Muscle layer of colon (tissue), 2 donors: Measurements from ENCODE around the gene SCN10A.

Experiments used
- H3K27ac ChIP-seq: one replicate; pipeline ENCODE4 v1.7.0; 2013; ENCODE audit warnings: low read depth, mild to moderate bottlenecking, low read length, moderate library complexity
- H3K27me3 ChIP-seq, 2 donors: one replicate each; pipeline ENCODE4 v1.7.0; 2013; ENCODE audit warnings: low read length in 2 of 2, mild to moderate bottlenecking in 2 of 2; ENCODE audit not compliant: insufficient read depth in 2 of 2, control insufficient read depth in 1 of 2
- H3K36me3 ChIP-seq: one replicate; pipeline ENCODE4 v1.7.0; 2013; ENCODE audit warnings: mild to moderate bottlenecking, low read length; ENCODE audit not compliant: insufficient read depth
- H3K4me1 ChIP-seq: one replicate; pipeline ENCODE4 v1.7.0; 2013; ENCODE audit warnings: mild to moderate bottlenecking, low read length; ENCODE audit not compliant: insufficient read depth
- H3K4me3 ChIP-seq, 2 donors: one replicate each; pipeline ENCODE4 v1.7.0; 2013; ENCODE audit warnings: low read length in 2 of 2, low read depth in 1 of 2, mild to moderate bottlenecking in 1 of 2, moderate library complexity in 1 of 2
- H3K9ac ChIP-seq: one replicate; pipeline ENCODE4 v1.7.0; 2013; ENCODE audit warnings: low read length
- H3K9me3 ChIP-seq: one replicate; pipeline ENCODE4 v1.7.0; 2013; ENCODE audit warnings: mild to moderate bottlenecking, low read length
- donor health status: abdominal sarcoma.
- donor health status: Adenocarcinoma of cecum.

The SCN10A gene

DNA sequence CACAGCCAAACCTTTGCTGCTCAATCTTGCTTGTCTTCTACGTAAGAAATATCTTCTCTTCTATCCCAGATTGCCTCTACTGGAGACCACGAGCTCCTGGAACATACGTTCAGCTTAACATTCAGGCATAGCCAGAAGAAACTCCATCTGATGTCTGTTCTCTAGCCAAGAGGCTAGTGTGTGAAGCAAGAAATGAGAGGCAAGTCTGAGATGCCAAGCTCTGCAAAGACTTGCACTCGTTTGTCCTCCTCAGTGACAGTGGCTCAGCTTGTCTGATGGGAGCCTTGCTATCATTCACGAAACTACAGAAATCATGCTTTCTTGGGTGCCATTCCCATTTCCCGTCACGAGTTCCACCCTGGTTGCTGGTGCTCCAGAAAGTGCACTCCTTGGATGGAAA, at the start of gene SCN10A:
Gene SCN10A (minus strand): TSS at position 192 of the 400 bp plus-strand sequence. CDS start 22,207 bp downstream, outside the sequence.
- Histone ChIP-seq H3K36me3 (no peaks in the 10 kb centered on the region), H3K9me3 (no peaks in the 10 kb centered on the region), H3K4me1 (no peaks in the 10 kb centered on the region), H3K9ac (no peak within 1 kb of the TSS), H3K27me3 (no peaks in the 10 kb centered on the region), H3K27ac (no peak within 1 kb of the TSS), H3K4me3 (no peak within 1 kb of the TSS)

DNA sequence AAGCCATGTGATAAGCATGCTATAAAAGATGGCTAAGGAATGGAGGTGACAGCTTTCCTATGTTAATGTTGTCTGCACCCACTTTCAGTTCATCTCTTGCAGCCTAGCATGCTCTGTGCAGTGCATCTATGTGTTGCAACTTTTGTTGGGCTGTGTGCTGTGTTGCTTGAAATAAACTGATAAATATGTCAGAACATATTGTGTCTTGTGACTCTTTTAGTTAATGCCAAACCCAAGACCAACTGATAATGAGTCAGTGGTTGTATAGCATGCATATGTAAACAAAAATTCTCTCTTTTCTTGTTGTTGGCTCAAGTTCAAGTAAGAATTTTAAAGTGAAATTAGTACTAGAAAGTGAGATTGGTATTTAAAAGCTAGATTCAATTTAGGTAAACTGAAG, 37.0 kb upstream of the SCN10A start:
- H3K9me3 ChIP-seq, result no peaks in the 10 kb centered on the region
- no peaks in the 10 kb centered on the region for H3K27me3 ChIP-seq
- no peak overlapping the region for H3K4me3 ChIP-seq
- no peak overlapping the region for H3K27ac ChIP-seq
- H3K9ac ChIP-seq, result no peak overlapping the region
- no peaks in the 10 kb centered on the region for H3K36me3 ChIP-seq
- H3K4me1 ChIP-seq, result no peaks in the 10 kb centered on the region

DNA sequence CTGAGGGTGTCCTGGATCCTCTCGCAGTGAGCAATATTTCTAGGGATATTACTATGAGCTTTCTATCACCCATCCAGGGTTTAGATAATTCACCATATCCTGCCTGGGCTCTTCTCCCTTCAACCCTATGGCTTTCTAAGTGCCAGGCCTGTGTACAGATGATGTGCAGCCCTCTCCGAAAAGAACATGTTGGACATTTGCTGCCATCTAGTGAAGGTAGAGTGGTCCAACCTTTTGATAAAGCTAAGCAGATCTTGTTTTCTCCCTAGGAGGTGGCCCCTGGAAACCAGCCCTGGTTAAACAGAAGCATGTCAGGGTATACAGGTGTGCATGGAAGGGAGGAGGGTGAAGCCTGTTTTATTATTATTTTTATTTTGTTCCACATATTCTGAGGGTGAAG, 27.9 kb upstream of the SCN10A start:
- Histone ChIP-seq H3K27ac (no peak overlapping the region), H3K9ac (no peak overlapping the region), H3K4me1 (no peaks in the 10 kb centered on the region), H3K9me3 (no peaks in the 10 kb centered on the region), H3K27me3 (no peaks in the 10 kb centered on the region), H3K36me3 (no peaks in the 10 kb centered on the region), H3K4me3 (no peak overlapping the region)

DNA sequence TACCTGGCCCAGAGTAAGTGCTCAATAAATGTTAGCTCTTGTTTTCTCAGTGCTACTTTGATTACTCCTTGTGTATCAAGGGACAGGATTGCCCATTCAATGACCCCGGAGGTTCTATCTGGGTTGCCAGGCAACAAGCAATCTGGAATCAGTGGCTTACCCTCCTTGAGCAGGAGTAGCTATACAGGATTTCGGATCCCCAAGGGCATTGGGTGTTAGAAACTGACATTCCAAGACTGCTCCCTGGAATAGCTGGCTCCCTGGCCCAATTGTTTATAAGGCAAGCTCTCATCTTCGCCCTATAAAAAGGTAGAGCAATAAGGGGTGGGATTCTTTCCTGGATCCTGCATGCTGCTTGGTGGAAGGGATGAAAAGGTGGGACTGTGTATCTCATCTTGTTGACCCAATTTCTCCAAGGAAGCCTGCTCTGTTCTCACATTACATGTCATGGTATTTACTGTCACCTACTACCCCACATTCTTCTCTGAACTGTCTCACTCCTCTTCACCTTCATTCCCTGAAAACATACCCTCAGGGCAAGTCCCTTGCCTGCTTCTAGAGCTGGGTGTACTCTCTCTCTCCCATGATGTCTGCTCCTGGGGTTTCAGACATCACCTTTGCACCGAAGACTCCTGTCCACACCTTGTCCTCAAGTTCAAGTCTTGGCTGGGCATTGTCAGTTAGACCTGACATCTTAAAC, 26.4 kb upstream of the SCN10A start:
- no peak overlapping the region for H3K9ac ChIP-seq
- H3K36me3 ChIP-seq, result no peaks in the 10 kb centered on the region
- H3K9me3 ChIP-seq, result no peaks in the 10 kb centered on the region
- H3K27ac ChIP-seq, result no peak overlapping the region
- H3K4me1 ChIP-seq, result no peaks in the 10 kb centered on the region
- H3K4me3 ChIP-seq, result no peak overlapping the region
- no peaks in the 10 kb centered on the region for H3K27me3 ChIP-seq

DNA sequence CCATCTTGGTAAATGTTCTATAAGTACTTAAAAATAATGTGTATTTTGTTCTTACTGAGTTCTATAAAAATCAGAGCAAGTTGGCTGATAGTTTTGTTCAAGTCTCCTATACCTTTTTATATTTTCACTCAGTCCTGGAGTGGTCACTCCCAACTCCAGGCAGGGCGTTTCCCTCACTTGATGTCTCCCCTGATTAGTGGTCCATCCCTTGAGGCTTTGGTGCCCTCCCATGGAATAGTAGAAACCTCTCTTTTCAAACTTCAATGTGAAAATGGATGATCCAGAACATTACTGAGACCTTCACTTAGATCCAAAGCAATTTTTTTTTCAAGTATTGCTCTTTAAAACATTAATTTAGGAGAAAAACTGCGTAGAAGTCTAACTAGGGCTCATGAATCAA, 25.0 kb upstream of the SCN10A start:
- H3K27me3 ChIP-seq, result no peaks in the 10 kb centered on the region
- no peak overlapping the region for H3K4me3 ChIP-seq
- no peaks in the 10 kb centered on the region for H3K36me3 ChIP-seq
- H3K9ac ChIP-seq, result no peak overlapping the region
- H3K27ac ChIP-seq, result no peak overlapping the region
- no peaks in the 10 kb centered on the region for H3K4me1 ChIP-seq
- H3K9me3 ChIP-seq, result no peaks in the 10 kb centered on the region

DNA sequence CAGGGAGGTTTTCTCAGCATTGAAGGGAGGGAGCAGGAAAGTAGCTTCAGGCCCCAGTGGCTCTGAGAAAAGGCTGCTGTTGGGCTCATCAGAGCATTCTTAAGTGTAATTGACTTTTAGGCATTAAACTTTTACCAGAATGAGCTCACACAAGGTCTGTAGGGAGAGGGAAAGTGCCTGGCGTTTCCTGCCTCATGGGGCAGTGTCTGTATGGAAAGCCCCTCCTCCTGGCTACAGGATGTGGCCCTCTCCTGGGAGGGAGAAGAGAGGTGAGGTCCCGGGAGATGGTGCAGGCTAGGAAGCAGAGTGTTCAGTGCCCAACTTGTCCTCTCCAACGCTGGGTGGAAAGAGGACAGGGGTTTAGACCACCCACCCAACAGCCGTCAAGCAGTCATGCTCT, 21.3 kb upstream of the SCN10A start:
- H3K9me3 ChIP-seq, result no peaks in the 10 kb centered on the region
- no peaks in the 10 kb centered on the region for H3K36me3 ChIP-seq
- no peaks in the 10 kb centered on the region for H3K27me3 ChIP-seq
- no peak overlapping the region for H3K9ac ChIP-seq
- peaks cover 4% of the 10 kb centered on the region for H3K4me1 ChIP-seq
- H3K27ac ChIP-seq, result no peak overlapping the region
- no peak overlapping the region for H3K4me3 ChIP-seq

DNA sequence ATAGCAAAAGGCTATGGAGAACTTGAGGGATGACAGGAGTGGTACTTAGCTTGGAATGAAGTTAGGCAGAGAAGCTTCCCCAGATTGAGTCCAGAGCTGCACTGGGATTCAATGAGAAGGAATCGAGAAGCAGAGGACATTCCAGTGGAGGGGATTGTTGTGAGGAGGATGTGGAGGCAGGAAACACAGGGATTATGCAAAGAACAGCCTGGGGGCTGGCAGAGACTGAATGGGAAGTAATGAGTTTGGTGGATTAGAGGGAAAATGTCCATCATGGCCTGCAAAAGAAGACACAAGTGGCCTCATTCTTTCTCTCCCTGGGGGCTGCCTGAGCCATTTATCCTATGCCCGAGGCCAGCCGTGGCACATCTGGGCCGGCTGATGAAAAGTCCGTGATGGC, 20.5 kb upstream of the SCN10A start:
- no peaks in the 10 kb centered on the region for H3K9me3 ChIP-seq
- H3K27me3 ChIP-seq, result no peaks in the 10 kb centered on the region
- H3K4me3 ChIP-seq, result no peak overlapping the region
- H3K4me1 ChIP-seq, result peaks cover 4% of the 10 kb centered on the region
- no peak overlapping the region for H3K27ac ChIP-seq
- H3K36me3 ChIP-seq, result no peaks in the 10 kb centered on the region
- H3K9ac ChIP-seq, result no peak overlapping the region

DNA sequence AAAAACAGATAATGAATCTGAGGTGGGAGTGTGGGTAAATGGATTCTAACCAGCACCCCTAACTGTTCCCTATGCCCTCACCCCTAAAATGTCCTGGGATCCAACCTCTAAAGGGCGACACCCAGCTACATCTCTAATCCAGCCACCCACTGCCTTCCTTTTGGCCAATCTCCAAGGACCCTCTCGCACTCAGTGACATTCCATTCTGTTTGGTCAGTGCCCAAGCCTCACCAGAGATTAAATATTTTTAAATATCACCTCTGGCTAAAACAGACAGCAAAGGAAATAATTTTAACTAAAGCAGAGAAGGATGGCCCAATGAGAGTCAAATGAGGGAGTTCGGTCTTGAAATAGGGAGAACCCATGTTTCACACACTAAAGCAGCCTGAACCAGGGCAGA, 19.9 kb upstream of the SCN10A start:
- Histone ChIP-seq H3K9ac (no peak overlapping the region), H3K4me3 (no peak overlapping the region), H3K27ac (no peak overlapping the region), H3K27me3 (no peaks in the 10 kb centered on the region), H3K36me3 (no peaks in the 10 kb centered on the region), H3K4me1 (peaks cover 4% of the 10 kb centered on the region), H3K9me3 (no peaks in the 10 kb centered on the region)

DNA sequence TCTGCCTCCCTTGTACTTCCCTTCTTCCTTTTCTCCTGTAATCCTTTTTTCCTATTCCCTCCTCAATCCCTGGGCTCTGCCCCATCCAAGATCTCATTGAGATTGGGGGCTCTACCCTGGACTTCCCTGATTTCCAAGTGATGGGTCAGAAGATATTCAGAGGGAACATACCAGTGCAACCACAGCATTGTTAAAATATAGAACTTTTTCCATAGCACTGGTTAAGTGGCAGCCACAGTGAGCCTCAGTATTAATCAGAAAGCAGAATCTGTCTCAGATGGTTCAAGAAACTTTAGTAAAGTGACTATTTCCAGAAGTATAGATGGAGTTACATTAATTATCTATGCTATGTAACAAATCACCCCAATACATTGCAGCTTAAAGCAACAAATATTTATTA, 18.7 kb upstream of the SCN10A start:
- peaks cover 4% of the 10 kb centered on the region for H3K4me1 ChIP-seq
- no peak overlapping the region for H3K27ac ChIP-seq
- H3K36me3 ChIP-seq, result no peaks in the 10 kb centered on the region
- H3K4me3 ChIP-seq, result no peak overlapping the region
- no peaks in the 10 kb centered on the region for H3K9me3 ChIP-seq
- no peaks in the 10 kb centered on the region for H3K27me3 ChIP-seq
- H3K9ac ChIP-seq, result no peak overlapping the region

DNA sequence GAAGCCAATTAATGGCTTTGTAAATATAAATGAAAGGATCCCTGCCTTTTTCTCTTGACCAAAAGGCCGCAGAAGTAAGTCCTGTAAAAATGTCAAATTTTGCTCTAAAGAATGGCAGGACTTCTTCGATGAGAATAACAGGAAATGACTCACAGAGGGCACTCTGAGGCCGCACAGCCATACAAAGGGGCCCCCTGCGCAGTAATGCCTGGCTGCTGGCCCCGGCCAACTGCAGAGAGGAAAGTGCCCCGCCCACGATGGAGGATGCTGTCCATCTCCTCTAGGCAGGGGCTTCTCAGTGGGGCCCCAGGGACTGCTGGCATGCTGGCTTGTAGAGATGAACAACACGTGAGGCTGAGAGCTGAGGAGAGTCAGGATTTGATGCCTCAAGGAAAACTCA, 18.1 kb upstream of the SCN10A start:
- H3K27ac ChIP-seq, result no peak overlapping the region
- peaks cover 4% of the 10 kb centered on the region for H3K4me1 ChIP-seq
- no peak overlapping the region for H3K9ac ChIP-seq
- H3K9me3 ChIP-seq, result no peaks in the 10 kb centered on the region
- no peaks in the 10 kb centered on the region for H3K36me3 ChIP-seq
- no peaks in the 10 kb centered on the region for H3K27me3 ChIP-seq
- no peak overlapping the region for H3K4me3 ChIP-seq

DNA sequence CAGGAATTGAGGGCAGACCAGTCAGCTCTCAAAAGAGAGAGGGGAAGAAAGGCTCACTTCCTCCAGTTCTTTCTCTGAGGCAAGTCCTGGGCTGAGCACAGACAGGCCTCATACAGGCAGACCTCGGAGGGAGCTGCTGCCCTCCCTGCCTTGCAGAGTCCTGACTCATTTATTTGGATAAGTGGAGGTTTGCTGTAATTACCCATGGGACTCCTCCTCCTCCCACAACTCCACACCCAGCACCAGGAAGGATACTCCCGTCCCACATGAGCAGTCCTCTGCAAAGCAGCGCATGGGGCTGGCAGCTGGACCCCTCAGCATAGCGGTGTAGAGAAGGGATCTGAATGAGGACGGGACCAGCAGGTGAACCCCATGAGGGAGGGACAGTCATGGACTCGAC, 13.4 kb upstream of the SCN10A start:
- Histone ChIP-seq H3K27ac (no peak overlapping the region), H3K4me1 (peaks cover 4% of the 10 kb centered on the region), H3K36me3 (no peaks in the 10 kb centered on the region), H3K9me3 (no peaks in the 10 kb centered on the region), H3K27me3 (no peaks in the 10 kb centered on the region), H3K4me3 (no peak overlapping the region), H3K9ac (no peak overlapping the region)

DNA sequence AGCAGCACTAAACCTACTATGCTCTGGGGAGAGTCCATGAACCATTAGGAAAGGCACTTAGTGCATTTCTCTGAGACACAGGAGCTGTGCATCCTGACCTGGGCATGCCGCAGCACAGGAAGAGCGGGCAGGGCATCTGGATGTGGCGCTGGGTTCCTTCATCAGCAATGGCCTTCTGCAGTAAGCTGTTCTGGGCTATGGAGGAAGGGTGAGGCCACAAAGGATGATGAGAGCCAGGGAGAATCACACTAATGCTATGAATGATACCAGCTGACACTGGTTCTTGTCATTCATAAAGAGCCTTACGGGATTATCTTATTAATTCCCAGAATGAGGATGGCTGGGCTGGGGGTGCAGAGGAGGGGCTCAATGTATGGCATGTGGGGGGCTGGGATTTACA, 12.7 kb upstream of the SCN10A start:
- no peak overlapping the region for H3K4me3 ChIP-seq
- no peaks in the 10 kb centered on the region for H3K4me1 ChIP-seq
- H3K9me3 ChIP-seq, result no peaks in the 10 kb centered on the region
- no peak overlapping the region for H3K27ac ChIP-seq
- H3K9ac ChIP-seq, result no peak overlapping the region
- no peaks in the 10 kb centered on the region for H3K36me3 ChIP-seq
- no peaks in the 10 kb centered on the region for H3K27me3 ChIP-seq
